ENCODE results near the gene LRRIQ3.

The LRRIQ3 gene

DNA sequence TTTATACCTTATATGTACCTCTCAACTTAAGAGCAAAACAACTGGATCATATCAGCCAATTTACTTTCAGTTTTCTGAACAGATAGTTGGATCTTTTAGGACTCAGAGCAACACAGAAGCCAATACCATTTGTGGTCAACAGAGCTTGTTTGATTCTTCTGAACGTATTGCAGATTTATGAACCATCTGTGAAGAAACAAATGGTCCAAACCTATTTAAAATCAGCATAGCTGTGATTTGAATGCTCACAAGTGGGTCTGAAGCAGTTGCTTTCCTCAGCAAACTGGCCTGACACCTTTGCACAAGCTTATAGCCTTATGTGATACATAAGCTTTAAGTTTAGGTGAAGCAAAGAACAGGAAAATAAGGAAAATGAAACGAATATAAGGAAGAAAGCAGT lies 147.6 kb downstream of the LRRIQ3 start:
- no peak for ATAC-seq
- TF ChIP-seq CSDC2 (CRISPR knock-in tag; IDR thresholded peaks at IDR 0.05) (no peak), TOX (CRISPR knock-in tag; IDR thresholded peaks at IDR 0.05; ENCODE audit: borderline replicate concordance) (no peak), OSR1 (CRISPR knock-in tag; IDR thresholded peaks at IDR 0.05) (no peak), ZC3H10 (CRISPR knock-in tag; IDR thresholded peaks at IDR 0.05) (no peak), SNAI2 (CRISPR knock-in tag; IDR thresholded peaks at IDR 0.05) (no peak), PATZ1 (CRISPR knock-in tag; IDR thresholded peaks at IDR 0.05; ENCODE audit: borderline replicate concordance) (no peak), ARNTL (CRISPR knock-in tag; IDR thresholded peaks at IDR 0.05; ENCODE audit: borderline replicate concordance, low read depth) (no peak), ZNF565 (CRISPR knock-in tag; conservative IDR thresholded peaks at IDR 0.05; ENCODE audit: low read depth) (no peak), TCF4 (CRISPR knock-in tag; IDR thresholded peaks at IDR 0.05; ENCODE audit: borderline replicate concordance) (no peak), ISL1 (CRISPR knock-in tag; IDR thresholded peaks at IDR 0.05) (no peak), RARB (CRISPR knock-in tag; IDR thresholded peaks at IDR 0.05) (no peak), ZNF70 (CRISPR knock-in tag; IDR thresholded peaks at IDR 0.05) (no peak), PPARA (CRISPR knock-in tag; IDR thresholded peaks at IDR 0.05; ENCODE audit: borderline replicate concordance) (no peak)
- TF ChIP-seq, protein P1, sequence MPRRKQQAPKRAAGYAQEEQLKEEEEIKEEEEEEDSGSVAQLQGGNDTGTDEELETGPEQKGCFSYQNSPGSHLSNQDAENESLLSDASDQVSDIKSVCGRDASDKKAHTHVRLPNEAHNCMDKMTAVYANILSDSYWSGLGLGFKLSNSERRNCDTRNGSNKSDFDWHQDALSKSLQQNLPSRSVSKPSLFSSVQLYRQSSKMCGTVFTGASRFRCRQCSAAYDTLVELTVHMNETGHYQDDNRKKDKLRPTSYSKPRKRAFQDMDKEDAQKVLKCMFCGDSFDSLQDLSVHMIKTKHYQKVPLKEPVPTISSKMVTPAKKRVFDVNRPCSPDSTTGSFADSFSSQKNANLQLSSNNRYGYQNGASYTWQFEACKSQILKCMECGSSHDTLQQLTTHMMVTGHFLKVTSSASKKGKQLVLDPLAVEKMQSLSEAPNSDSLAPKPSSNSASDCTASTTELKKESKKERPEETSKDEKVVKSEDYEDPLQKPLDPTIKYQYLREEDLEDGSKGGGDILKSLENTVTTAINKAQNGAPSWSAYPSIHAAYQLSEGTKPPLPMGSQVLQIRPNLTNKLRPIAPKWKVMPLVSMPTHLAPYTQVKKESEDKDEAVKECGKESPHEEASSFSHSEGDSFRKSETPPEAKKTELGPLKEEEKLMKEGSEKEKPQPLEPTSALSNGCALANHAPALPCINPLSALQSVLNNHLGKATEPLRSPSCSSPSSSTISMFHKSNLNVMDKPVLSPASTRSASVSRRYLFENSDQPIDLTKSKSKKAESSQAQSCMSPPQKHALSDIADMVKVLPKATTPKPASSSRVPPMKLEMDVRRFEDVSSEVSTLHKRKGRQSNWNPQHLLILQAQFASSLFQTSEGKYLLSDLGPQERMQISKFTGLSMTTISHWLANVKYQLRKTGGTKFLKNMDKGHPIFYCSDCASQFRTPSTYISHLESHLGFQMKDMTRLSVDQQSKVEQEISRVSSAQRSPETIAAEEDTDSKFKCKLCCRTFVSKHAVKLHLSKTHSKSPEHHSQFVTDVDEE (CRISPR knock-in tag; IDR thresholded peaks at IDR 0.05) = no peak

GRCh38 chr1:74038042-74038441 lies 159.9 kb downstream of the LRRIQ3 start:
- TF ChIP-seq, protein P1 (CRISPR knock-in tag; IDR thresholded peaks at IDR 0.05) = no peak
- TF ChIP-seq ZNF70 (CRISPR knock-in tag; IDR thresholded peaks at IDR 0.05) (no peak), GLIS3 (CRISPR knock-in tag; IDR thresholded peaks at IDR 0.05) (no peak), CSDC2 (CRISPR knock-in tag; IDR thresholded peaks at IDR 0.05) (no peak), OSR1 (CRISPR knock-in tag; IDR thresholded peaks at IDR 0.05) (no peak), SNAI2 (CRISPR knock-in tag; IDR thresholded peaks at IDR 0.05) (no peak), ESRRG (CRISPR knock-in tag; IDR thresholded peaks at IDR 0.05) (no peak), PPARA (CRISPR knock-in tag; IDR thresholded peaks at IDR 0.05; ENCODE audit: borderline replicate concordance) (no peak), ZNF8 (CRISPR knock-in tag; IDR thresholded peaks at IDR 0.05) (no peak), ZFP30 (CRISPR knock-in tag; IDR thresholded peaks at IDR 0.05) (no peak), PATZ1 (CRISPR knock-in tag; IDR thresholded peaks at IDR 0.05; ENCODE audit: borderline replicate concordance) (no peak), TCF4 (CRISPR knock-in tag; IDR thresholded peaks at IDR 0.05; ENCODE audit: borderline replicate concordance) (no peak), BACH2 (CRISPR knock-in tag; IDR thresholded peaks at IDR 0.05; ENCODE audit: borderline replicate concordance) (no peak), ZNF565 (CRISPR knock-in tag; conservative IDR thresholded peaks at IDR 0.05; ENCODE audit: low read depth) (no peak), ARNTL (CRISPR knock-in tag; IDR thresholded peaks at IDR 0.05; ENCODE audit: borderline replicate concordance, low read depth) (no peak), ISL1 (CRISPR knock-in tag; IDR thresholded peaks at IDR 0.05) (no peak)
- TF ChIP-seq, protein P2, sequence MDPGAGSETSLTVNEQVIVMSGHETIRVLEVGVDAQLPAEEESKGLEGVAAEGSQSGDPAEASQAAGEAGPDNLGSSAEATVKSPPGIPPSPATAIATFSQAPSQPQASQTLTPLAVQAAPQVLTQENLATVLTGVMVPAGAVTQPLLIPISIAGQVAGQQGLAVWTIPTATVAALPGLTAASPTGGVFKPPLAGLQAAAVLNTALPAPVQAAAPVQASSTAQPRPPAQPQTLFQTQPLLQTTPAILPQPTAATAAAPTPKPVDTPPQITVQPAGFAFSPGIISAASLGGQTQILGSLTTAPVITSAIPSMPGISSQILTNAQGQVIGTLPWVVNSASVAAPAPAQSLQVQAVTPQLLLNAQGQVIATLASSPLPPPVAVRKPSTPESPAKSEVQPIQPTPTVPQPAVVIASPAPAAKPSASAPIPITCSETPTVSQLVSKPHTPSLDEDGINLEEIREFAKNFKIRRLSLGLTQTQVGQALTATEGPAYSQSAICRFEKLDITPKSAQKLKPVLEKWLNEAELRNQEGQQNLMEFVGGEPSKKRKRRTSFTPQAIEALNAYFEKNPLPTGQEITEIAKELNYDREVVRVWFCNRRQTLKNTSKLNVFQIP (CRISPR knock-in tag; IDR thresholded peaks at IDR 0.05; ENCODE audit: borderline replicate concordance, low read depth) = no peak
- TF ChIP-seq, protein P3, sequence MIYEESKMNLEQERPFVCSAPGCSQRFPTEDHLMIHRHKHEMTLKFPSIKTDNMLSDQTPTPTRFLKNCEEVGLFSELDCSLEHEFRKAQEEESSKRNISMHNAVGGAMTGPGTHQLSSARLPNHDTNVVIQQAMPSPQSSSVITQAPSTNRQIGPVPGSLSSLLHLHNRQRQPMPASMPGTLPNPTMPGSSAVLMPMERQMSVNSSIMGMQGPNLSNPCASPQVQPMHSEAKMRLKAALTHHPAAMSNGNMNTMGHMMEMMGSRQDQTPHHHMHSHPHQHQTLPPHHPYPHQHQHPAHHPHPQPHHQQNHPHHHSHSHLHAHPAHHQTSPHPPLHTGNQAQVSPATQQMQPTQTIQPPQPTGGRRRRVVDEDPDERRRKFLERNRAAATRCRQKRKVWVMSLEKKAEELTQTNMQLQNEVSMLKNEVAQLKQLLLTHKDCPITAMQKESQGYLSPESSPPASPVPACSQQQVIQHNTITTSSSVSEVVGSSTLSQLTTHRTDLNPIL (CRISPR knock-in tag; IDR thresholded peaks at IDR 0.05; ENCODE audit: low read depth) = no peak
- ATAC-seq = no peak

Data from SK-N-SH treated with all-trans-retinoic acid at 6 μM for 48 hours (cell line).